K562 (cell line): ENCODE measurements around the gene TBX10. TPM values are rescaled to one million over a fixed set of nuclear protein-coding genes. Genes with fewer than 3 reads are reported as not detected.
A peak's percentile ranks its signal among the peaks of the same experiment; 100 is the strongest.

Experiments used
- BDP1 ChIP-seq: IDR thresholded peaks from 3 replicates; pipeline ENCODE4 v1.6.1; 2011; ENCODE audit not compliant: insufficient read length, insufficient read depth
- BRF1 ChIP-seq: IDR thresholded peaks from 3 replicates; pipeline ENCODE4 v1.6.1; 2011; ENCODE audit warnings: borderline replicate concordance, mild to moderate bottlenecking; ENCODE audit not compliant: insufficient read length; ENCODE audit errors: extremely low read depth
- CEBPG ChIP-seq, 3 experiments: fragments of 200-800 bp in 1 of 3; sonication (Bioruptor generic) in 1 of 3; sonication (generic) in 1 of 3; formaldehyde crosslinking in 1 of 3; IDR thresholded peaks in 2 of 3; conservative IDR thresholded peaks in 1 of 3; 2 replicates each; pipeline versions ENCODE4 v1.6.1 to v1.8.0; 2016 to 2022; ENCODE audit warnings: missing compliant biosample characterization in 2 of 3, missing genetic modification characterization in 2 of 3, mild to moderate bottlenecking in 1 of 3, missing genetic modification reagents in 1 of 3
- E2F3 ChIP-seq: fragments of 250-450 bp; sonication (Bioruptor Pico); IDR thresholded peaks from 2 replicates; pipeline ENCODE4 v1.4.0; 2020; ENCODE audit warnings: mild to moderate bottlenecking
- FOXA3 ChIP-seq, 2 experiments: fragments of 450-650 bp in 1 of 2; sonication (generic) in 1 of 2; formaldehyde crosslinking; IDR thresholded peaks in 1 of 2; conservative IDR thresholded peaks in 1 of 2; 2 replicates each; pipeline versions ENCODE4 v1.4.0 to v1.8.0; 2020 to 2022; ENCODE audit warnings: mild to moderate bottlenecking in 2 of 2, missing genetic modification reagents in 1 of 2
- polyA plus RNA-seq, 8 experiments: library from polyadenylated mRNA; depleted of rRNA in 4 of 8; stranded (reverse) in 5 of 8; unstranded in 3 of 8; fragments of >200 nt; fragmentation: Nextera tagmentation in 2 of 8; fragmentation: Illumina TruSeq in 1 of 8; extraction: Ambion mirVana in 2 of 8; extraction: Trizol in 1 of 8; gene quantifications; 2 replicates each; pipeline versions ENCODE4 v1.2.1 to v1.2.3, GENCODE V29; 2011 to 2014; ENCODE audit warnings: inconsistent platforms in 1 of 8, missing spikeins in 1 of 8
- total RNA-seq, 7 experiments: library from RNA; depleted of rRNA in 6 of 7; stranded (reverse); fragments of >200 nt in 6 of 7; fragmentation: Illumina TruSeq in 2 of 7; extraction: Trizol in 2 of 7; gene quantifications; 2 replicates each; pipeline versions ENCODE4 v1.2.1 to v1.2.3, GENCODE V29; 2011 to 2021; ENCODE audit warnings: low replicate concordance in 1 of 7
- TF ChIP-seq, protein P1 (sequence below), 3 experiments: IDR thresholded peaks in 2 of 3; conservative IDR thresholded peaks in 1 of 3; 2 replicates each; pipeline ENCODE4 v1.5.1; 2011 to 2012; ENCODE audit warnings: low read length in 3 of 3, mild to moderate bottlenecking in 3 of 3, control low read depth in 2 of 3, improper control_type of control experiment in 1 of 3, inconsistent platforms in 1 of 3, low read depth in 1 of 3, mixed read lengths in 1 of 3, moderate library complexity in 1 of 3; ENCODE audit not compliant: insufficient read depth in 2 of 3
- TF ChIP-seq, protein P2 (sequence below), 2 experiments: fragments of 450-650 bp; formaldehyde crosslinking in 1 of 2; IDR thresholded peaks; 2 replicates each; pipeline versions ENCODE4 v1.4.0 to v1.6.1; 2014 to 2020; ENCODE audit warnings: mild to moderate bottlenecking in 2 of 2, borderline replicate concordance in 1 of 2, low read depth in 1 of 2
- TF ChIP-seq, protein P3 (sequence below): IDR thresholded peaks from 2 replicates; pipeline ENCODE4 v1.6.1; 2011; ENCODE audit warnings: borderline replicate concordance, low read depth, mild to moderate bottlenecking, moderate library complexity, low read length; ENCODE audit not compliant: insufficient read depth, poor library complexity, severe bottlenecking
- TF ChIP-seq, protein P4 (sequence below): sonication (generic); formaldehyde crosslinking; IDR thresholded peaks from 2 replicates; pipeline ENCODE4 v1.8.0; 2022; ENCODE audit warnings: mild to moderate bottlenecking, missing genetic modification reagents
- TF ChIP-seq, protein P5 (sequence below): sonication (generic); formaldehyde crosslinking; IDR thresholded peaks from 2 replicates; pipeline ENCODE4 v1.9.0; 2022; ENCODE audit warnings: mild to moderate bottlenecking, missing genetic modification reagents

Gene TBX10
- total and polyA plus RNA-seq, 9 of the 15 experiments (the other 6 are each of a cell fraction or from before 2014, with no cell fraction given), result not detected

DNA sequence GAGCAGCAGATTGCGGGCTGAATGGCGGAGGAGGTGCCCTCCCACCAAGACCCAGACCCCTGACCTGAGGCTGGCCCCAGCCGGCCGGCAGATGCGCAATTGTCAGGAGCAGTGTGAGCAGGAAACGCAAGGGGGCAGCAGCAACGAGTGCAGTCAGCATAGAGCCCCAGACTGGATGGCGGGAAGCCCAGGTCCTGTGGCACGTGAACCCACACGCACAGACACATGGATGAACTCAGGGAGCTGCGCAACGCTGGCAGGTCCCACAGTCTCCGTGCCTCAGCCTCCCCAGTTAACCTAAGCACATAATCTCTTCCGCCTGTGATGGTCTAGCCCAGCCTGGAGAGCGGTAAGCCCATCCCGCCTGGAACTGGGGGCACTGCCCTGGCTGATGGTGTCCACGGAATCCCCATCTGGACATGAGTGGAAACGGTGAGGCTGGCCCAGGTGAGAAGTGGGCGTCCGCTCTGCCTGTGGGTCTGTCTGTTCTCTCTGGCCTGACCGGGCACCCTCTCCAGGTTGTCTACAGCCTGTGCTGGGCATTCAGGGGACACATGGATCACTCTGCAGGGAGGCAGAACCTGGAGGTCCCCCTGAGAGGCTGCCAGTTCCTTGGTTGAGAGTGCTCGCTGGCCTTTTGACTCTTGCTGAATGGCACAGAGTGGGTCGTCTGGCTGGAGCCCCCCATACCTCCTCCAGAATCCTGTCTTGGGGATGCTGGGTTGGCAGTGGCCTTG lies 626 bp upstream of the TBX10 start (continued):
- no peak for TF ChIP-seq CEBPG (CRISPR knock-in tag; IDR thresholded peaks at IDR 0.05)
- no peak for TF ChIP-seq CEBPG (tag; conservative IDR thresholded peaks at IDR 0.05 in 1 of 2, IDR thresholded peaks at IDR 0.05 in 1 of 2)
- TF ChIP-seq, protein P1, sequence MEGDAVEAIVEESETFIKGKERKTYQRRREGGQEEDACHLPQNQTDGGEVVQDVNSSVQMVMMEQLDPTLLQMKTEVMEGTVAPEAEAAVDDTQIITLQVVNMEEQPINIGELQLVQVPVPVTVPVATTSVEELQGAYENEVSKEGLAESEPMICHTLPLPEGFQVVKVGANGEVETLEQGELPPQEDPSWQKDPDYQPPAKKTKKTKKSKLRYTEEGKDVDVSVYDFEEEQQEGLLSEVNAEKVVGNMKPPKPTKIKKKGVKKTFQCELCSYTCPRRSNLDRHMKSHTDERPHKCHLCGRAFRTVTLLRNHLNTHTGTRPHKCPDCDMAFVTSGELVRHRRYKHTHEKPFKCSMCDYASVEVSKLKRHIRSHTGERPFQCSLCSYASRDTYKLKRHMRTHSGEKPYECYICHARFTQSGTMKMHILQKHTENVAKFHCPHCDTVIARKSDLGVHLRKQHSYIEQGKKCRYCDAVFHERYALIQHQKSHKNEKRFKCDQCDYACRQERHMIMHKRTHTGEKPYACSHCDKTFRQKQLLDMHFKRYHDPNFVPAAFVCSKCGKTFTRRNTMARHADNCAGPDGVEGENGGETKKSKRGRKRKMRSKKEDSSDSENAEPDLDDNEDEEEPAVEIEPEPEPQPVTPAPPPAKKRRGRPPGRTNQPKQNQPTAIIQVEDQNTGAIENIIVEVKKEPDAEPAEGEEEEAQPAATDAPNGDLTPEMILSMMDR (IDR thresholded peaks at IDR 0.05 in 2 of 3, conservative IDR thresholded peaks at IDR 0.05 in 1 of 3; ENCODE audit: insufficient read depth in 2 of 3, low read depth in 1 of 3, low read length in 3 of 3), result peak; percentile 77 to 85 (median 79)
- TF ChIP-seq, protein P2, sequence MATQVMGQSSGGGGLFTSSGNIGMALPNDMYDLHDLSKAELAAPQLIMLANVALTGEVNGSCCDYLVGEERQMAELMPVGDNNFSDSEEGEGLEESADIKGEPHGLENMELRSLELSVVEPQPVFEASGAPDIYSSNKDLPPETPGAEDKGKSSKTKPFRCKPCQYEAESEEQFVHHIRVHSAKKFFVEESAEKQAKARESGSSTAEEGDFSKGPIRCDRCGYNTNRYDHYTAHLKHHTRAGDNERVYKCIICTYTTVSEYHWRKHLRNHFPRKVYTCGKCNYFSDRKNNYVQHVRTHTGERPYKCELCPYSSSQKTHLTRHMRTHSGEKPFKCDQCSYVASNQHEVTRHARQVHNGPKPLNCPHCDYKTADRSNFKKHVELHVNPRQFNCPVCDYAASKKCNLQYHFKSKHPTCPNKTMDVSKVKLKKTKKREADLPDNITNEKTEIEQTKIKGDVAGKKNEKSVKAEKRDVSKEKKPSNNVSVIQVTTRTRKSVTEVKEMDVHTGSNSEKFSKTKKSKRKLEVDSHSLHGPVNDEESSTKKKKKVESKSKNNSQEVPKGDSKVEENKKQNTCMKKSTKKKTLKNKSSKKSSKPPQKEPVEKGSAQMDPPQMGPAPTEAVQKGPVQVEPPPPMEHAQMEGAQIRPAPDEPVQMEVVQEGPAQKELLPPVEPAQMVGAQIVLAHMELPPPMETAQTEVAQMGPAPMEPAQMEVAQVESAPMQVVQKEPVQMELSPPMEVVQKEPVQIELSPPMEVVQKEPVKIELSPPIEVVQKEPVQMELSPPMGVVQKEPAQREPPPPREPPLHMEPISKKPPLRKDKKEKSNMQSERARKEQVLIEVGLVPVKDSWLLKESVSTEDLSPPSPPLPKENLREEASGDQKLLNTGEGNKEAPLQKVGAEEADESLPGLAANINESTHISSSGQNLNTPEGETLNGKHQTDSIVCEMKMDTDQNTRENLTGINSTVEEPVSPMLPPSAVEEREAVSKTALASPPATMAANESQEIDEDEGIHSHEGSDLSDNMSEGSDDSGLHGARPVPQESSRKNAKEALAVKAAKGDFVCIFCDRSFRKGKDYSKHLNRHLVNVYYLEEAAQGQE (IDR thresholded peaks at IDR 0.05; ENCODE audit: borderline replicate concordance), result peak; percentile 53
- TF ChIP-seq, protein P2 (CRISPR knock-in tag; IDR thresholded peaks at IDR 0.05; ENCODE audit: low read depth), result no peak
- TF ChIP-seq, protein P3, sequence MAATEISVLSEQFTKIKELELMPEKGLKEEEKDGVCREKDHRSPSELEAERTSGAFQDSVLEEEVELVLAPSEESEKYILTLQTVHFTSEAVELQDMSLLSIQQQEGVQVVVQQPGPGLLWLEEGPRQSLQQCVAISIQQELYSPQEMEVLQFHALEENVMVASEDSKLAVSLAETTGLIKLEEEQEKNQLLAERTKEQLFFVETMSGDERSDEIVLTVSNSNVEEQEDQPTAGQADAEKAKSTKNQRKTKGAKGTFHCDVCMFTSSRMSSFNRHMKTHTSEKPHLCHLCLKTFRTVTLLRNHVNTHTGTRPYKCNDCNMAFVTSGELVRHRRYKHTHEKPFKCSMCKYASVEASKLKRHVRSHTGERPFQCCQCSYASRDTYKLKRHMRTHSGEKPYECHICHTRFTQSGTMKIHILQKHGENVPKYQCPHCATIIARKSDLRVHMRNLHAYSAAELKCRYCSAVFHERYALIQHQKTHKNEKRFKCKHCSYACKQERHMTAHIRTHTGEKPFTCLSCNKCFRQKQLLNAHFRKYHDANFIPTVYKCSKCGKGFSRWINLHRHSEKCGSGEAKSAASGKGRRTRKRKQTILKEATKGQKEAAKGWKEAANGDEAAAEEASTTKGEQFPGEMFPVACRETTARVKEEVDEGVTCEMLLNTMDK, result peak; percentile 86
- no peak for TF ChIP-seq BDP1
- TF ChIP-seq FOXA3 (CRISPR knock-in tag; conservative IDR thresholded peaks at IDR 0.05 in 1 of 2, IDR thresholded peaks at IDR 0.05 in 1 of 2), result 0 out of 4 replicates have a peak, but pooled peaks of 1 of the 2 experiments have one; percentile 41
- TF ChIP-seq, protein P4, sequence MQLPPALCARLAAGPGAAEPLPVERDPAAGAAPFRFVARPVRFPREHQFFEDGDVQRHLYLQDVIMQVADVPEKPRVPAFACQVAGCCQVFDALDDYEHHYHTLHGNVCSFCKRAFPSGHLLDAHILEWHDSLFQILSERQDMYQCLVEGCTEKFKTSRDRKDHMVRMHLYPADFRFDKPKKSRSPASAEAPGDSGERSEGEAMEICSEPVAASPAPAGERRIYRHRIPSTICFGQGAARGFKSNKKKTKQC (CRISPR knock-in tag), result peak; percentile 76; the same call in 1 of the 2 replicates
- TF ChIP-seq BRF1, result no peak
- TF ChIP-seq, protein P5, sequence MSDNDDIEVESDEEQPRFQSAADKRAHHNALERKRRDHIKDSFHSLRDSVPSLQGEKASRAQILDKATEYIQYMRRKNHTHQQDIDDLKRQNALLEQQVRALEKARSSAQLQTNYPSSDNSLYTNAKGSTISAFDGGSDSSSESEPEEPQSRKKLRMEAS (CRISPR knock-in tag), result peak; percentile 96
- 0 out of 2 replicates have a peak, but pooled peaks have one; percentile 36 for TF ChIP-seq E2F3 (CRISPR knock-in tag)
